Measurements from ENCODE around the gene TFR2.
A peak's percentile ranks its signal among the peaks of the same experiment; 100 is the strongest.

Gene TFR2

DNA sequence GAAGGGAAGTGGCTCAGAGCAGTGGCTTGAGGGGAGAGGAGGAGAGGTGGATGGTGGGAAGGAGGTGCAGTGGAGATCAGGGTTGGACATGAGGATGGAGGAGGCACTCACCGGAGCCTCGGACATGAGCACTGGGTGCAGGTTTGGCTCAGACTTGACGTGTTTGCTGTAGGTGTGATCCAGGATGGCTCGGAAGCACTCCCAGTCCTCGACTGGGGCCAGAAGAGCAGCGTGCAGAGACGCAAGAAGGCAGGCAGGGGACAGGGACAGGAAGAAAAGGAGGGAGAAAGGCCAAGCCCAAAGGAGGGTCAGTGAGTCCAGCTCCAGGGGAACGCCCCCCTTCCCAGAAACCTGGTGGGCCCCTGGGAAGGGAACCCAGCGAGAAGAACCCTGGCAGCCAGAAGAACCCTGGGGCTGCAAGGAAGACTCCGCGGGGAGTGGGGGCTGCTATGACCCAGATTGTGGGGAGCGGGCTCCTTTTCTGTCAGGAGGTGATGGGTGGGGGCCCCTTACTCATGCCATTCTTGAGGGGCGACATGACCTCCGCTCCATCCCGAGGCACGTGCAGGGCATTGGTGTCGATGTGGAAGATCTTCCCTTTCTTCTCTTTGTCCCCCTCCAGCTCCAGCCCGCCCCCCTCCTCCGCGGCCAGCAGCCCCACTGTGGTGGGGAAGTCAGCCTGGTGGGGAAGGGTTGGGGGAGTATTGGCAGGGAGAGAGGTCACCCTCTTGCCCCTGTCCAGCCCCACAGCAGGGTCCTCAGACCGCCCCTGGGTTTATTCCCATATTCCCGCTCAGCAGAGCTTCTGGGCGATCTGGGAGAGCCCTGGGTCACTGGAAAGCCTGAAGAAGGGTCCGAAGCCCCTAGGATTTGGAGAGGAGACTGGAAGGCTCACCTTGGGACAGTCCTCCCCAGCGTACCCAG lies 13.8 kb upstream of the TFR2 start:
- DNase-seq (ENCODE audit: low spot score) = no peak

- no peak for DNase-seq (ENCODE audit: low spot score)
These were observed 8.6 kb upstream of the TFR2 start for GRCh38 chr7:100649826-100650565.

DNA sequence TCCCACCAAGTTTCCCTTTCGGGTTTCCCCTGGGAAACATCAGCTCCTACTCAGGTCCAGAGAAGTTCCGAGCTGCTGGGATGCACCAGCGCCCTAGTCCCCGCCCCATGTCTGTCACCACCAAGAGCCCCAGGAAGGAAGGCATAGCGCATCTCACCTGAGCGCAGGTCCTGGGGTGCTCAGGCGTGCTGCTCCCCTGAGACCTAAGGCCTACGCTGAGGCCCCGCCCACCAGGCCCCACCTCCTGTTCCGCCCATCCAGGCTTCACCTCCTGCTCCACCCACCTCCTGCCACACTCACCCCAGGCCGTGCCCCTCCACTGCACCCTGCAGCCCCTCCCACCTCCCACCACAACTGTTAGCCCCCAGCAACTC lies 1.2 kb upstream of the TFR2 start:
- no peak for DNase-seq (ENCODE audit: low spot score)

DNA sequence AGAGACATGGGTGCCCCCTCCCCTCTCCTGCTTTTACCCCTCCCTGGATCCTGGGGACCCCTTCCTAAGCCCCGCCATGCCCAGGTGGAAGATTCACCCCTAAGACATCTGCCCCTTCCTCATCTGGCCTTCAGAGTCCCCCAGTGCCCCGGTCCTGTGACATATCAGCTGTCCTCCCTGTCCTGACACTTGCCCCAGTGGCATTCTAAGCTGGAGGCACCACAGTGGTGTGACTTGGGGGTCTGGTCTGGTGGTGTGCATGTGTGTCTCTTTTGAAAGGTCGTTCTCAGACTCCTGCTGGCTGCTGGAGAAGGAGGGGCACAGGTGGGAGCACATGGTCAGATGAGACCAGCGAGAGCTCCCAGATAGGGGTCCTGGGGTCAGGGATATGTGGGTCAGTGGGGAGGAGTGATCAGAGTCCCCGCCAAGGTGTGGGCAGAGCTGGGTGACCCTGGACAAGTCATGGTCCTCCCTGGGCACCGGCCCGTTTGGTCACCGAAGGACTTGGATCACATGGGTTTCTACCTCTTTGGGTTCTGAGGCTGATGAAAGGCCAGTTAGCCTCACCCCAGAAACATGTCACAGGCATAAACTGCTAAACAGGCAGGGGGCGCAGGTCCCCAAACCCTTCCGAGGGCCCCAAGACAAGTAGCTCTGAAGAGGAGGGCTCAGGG lies 645 bp upstream of the TFR2 start:
- no peak for DNase-seq (ENCODE audit: low spot score)

- DNase-seq (ENCODE audit: low spot score) = no peak
These were observed 573 bp downstream of the TFR2 start for GRCh38 chr7:100640517-100641440.

DNA sequence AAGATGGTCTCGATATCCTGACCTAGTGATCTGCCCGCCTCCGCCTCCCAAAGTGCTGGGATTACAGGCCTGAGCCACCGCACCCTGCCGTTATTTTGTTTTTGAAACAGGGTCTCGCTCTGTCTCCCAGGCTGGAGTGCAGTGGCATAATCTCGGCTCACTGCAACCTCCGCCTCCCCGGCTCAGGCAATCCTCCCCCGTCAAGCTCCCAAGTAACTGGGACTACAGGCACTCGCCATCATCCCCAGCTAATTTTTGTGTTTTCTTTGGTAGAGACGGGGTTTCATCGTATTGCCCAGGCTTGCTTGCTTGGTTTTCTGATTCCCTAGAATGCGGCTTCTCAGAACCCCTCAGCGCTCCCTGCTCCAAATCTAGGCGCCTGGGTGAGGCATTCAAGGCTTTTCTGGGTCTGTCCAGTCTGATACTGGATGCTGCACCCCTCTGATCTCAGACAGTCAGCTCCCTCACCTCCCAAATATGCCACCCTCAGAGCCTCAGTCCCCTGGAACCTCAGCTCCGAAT lies 1.3 kb downstream of the TFR2 start:
- no peak for DNase-seq (ENCODE audit: low spot score)

GRCh38 chr7:100632951-100633717 lies 8.2 kb downstream of the TFR2 start:
- no peak for DNase-seq (ENCODE audit: low spot score)

DNA sequence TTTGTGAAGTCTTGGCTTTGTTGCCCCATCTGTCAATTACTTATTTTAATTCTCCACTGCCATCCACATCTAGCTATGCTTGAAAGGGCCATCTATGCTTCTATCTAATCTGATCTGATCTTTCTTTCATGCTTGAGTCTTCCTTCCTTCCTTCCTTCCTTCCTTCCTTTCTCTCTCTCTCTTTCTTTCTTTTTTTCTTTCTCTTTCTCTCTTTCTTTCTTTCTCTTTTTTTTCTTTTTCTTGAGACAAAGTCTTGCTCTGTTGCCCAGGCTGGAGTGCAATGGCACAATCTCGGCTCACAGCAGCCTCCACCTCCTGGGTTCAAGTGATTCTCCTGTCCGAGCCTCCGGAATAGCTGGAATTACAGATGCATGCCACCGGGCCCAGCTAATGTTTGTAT lies 11.3 kb downstream of the TFR2 start:
- no peak for DNase-seq (ENCODE audit: low spot score)

GRCh38 chr7:100629117-100629716 lies 12.1 kb downstream of the TFR2 start:
- no peak for DNase-seq (ENCODE audit: low spot score)

GRCh38 chr7:100627238-100627549 lies 14.2 kb downstream of the TFR2 start:
- no peak for DNase-seq (ENCODE audit: low spot score)

- DNase-seq (ENCODE audit: low spot score) = peak; percentile 99
These were observed 14.7 kb downstream of the TFR2 start for GRCh38 chr7:100626530-100627237.

- no peak for DNase-seq (ENCODE audit: low spot score)
These were observed 15.3 kb downstream of the TFR2 start for GRCh38 chr7:100626055-100626454.

DNA sequence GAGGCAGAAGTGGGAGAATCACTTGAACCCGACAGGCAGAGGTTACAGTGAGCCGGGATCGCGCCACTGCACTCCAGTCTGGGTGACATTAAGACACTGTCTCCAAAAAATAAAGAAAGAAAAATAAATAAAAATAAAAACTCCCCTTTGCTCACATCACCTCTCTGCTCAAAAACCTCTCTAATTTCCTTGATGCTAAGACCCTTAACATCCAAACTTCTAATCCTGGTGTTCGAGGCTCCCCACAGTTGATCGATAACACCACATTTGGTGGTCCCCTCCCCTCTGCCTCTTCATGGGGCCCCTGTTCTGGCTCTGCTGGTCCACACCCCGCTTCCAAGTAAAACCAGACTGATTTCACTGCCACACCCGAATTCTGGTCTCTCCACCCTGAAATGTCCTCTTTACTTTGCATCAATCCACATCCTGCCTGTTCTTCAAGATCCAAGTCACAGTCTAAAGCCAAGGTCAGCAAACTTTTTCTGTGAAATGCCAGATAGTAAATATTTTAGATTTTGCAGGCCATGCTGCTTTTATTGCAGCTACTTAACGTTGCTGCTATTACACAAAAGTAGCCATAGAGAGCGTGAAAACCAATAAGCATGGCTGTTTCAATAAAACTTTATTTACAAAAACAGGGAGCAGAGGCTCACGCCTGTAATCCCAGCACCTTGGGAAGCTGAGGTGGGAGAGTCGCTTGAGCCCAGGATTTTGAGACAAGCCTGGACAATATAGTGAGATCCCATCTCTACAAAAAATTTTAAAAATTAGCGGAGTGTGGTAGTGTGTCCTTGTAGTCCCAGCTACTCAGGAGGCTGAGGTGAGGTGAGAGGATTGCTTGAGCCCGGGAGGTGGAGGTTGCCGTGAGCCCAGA lies 17.2 kb downstream of the TFR2 start:
- DNase-seq (ENCODE audit: low spot score) = no peak

- DNase-seq (ENCODE audit: low spot score) = no peak
These were observed 19.8 kb downstream of the TFR2 start for GRCh38 chr7:100621554-100621953.

DNA sequence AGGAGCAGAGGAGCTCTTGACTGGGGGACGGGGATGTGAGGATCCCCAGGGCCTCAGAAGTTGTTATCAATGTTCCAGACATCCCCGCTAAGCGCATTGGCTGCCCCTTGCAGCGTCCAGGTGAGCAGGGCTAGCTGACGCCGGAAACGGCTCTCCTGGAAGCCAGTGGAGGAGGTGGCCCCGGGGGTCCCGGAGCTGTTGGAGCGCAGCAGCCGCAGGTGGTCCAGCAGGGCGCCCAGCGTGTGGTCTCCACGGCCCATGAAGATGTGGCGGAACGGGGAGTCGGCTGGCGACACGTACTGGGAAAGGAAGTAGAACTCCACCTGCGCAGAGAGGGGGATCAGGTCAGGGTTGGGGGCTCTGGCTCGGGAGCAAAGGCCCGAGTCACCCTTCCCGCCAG lies 20.5 kb downstream of the TFR2 start:
- DNase-seq (ENCODE audit: low spot score) = no peak

- no peak for DNase-seq (ENCODE audit: low spot score)
These were observed 21.1 kb downstream of the TFR2 start for GRCh38 chr7:100620239-100620638.

GRCh38 chr7:100614308-100614861 lies 27.0 kb downstream of the TFR2 start:
- no peak for DNase-seq (ENCODE audit: low spot score)

DNA sequence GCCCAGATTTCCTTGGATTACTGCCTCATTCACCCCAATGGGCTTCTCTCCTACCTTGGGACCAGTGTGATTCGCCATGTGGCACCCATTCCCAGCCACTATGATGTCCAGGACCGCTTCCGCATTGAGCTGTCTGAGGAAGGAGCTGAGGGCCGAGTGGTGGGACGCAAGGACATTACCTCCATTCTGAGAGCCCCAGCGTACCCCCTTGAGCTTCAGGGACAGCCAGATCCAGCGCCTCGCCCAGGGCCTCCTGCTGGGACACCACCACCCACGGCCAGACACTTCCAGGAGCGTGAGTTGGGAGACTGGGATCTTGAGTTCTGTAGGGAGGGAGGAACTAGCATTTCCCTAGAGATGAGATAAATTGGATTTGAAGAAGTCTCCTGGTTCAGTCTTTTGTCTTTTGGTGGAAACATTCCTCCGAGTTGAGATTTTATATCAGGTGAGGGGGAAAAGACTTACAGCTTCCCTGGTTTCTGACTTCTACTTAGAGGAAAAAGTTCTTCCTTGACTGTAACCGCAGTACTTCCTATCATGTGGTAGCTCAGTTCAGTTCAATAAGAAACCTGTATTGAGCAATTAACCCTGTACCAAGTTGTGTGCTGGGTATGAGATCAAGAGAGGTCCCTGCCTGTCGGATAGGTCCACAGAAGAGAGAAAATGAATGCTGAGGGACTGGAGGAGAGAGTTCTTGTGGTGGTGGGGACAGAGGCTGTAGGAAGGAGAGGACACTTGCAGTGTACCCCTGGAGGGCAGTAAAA lies 27.8 kb downstream of the TFR2 start:
- no peak for DNase-seq (ENCODE audit: low spot score)
